ENCODE results near the gene CELF1. TPM values are rescaled to one million over a fixed set of nuclear protein-coding genes. Genes with fewer than 3 reads are reported as not detected.
"Not testable (repeated sequence)": the region's sequence is repeated elsewhere in the genome, so short reads cannot be mapped to it uniquely, and the experiment has no call there.

Gene CELF1
- polyA plus RNA-seq, 1 donor: 68.6 TPM

DNA sequence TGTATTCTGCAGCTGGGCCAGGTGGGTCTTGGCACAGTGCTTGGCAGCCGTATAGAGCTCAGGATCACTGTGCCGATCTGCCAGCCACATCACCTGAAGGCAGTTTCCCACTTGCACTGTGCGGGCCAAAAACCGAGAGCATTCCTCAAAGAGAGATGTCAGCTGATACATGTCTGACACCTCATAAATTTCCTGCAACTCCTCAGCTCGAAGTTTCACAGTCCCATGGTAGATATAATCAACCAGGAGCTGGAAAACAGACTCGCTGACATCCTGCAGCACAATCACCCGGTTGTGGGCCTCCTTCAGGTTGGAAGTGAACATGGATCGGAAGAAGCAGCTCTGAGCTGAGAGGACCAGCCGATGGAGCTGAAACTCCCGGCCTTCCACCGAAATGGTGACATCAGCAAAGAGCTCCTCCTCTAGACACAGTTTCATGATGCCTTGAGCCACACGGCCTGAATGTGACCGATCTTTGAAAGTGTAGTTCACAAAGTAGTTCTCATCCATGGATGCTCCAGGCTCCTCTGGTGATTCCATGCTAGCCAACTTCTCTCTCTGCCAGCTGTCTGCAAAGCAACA is 24.6 kb upstream of the CELF1 start:
- DNase-seq (ENCODE audit: low read depth): no peak

DNA sequence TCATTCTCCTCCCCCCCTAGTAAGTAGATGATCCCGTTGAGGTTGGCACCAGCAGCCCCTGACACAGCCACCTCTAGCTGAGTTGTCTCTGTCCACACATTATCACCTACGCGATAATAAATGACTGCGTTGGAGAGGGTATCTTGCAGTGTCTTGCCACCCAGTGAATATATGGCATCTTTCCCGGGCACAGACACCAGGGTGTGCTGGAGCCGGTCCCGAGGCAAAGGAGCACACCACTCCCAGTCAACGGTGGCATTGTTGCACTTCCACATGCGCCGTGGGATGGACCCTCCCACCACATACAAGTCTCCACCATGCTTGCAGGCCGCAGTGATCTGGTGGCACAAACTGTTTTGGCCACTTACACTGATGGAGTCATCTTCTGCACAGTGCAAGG is 20.4 kb upstream of the CELF1 start:
- DNase-seq (ENCODE audit: low read depth): no peak

DNA sequence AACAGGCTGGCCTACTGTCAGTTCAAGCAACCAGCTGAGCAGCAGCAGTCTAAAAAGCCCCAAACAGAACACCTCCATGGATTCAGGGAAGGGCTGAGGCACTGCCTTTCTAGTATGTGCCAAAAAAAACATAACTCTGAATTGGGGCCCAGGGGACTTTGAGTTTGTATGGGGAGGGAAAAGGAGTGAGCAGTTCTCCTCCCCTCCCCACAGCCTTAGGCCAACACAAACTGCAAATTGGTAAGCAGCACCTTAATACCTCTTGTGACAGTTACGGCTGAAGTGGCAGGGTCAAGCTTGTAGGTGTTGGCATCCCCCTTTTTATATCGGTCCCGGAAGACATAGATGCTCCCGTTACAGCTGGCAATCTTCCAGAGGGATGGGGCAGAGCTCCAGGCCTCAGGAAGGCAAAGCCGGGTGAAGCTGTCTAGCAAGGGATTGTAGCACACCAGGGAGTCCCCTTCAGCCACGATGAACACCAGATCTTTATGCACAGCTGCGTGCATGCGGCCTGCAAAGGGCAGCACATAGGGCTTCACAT is 19.9 kb upstream of the CELF1 start:
- no peak for DNase-seq (ENCODE audit: low read depth)

DNA sequence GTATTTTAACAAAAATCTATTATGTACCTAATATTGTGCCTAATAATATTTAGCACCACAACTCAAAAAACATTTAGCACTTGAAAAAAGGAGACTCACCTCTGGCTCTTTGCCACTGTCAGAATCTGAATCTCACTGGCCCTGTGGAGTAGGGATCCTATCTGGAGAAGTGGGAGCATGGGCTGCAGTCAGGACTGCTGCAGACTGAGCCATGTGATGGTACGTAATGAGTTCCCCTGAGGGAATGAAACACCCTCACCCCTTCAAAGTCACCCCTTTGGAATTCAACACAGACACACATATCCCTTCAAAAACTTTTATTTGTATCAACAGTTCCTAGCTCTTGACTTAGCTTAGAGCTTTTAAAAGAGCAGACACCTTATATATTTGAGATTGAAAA is 19.0 kb upstream of the CELF1 start:
- no peak for DNase-seq (ENCODE audit: low read depth)

DNA sequence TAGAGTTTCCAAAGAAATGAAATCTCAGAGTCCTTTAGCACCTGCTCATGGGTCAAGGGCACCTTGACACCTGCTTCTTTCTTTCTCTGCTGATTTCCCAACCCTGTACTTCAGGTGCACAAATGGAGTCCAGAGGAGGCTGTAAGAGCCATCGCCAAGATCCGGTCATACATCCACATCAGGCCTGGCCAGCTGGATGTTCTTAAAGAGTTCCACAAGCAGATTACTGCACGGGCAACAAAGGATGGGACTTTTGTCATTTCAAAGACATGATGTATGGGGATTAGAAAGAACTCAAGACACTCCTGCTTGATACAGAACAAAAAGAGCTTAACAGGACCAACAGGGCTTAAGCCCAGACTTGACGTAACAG is 18.4 kb upstream of the CELF1 start:
- no peak for DNase-seq (ENCODE audit: low read depth)

DNA sequence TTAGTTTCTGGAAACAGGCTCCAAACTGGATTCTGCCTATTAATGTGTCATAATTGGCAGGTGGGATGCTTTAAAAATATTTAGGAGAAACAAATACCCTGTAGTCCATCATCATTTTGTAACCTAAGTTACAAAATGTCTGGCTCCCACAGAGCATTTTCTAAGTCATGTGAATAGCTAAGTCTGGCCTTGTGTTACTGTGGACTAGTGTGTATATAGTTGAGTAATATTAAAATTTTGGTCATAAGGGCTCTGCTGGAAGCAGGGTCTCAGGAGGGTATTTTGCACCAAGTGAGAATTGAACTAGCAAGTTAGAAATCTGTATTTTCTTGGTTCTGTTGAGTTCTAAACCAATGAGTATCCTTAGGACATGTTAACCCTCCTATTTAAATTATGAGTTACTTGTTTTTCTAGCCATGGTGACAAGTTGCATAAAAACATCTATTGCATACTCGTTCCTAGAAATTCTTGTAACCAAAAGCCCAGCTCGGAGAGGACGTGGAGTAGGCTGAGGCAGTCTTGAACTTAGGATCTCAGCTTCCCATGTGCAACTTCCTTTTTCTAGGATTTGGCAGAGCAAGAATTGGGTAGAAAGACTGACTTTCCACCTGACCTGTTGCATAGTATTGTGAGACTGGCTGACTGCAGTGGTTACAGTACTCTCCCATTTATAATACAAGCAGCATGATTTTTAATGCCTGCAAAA is 17.9 kb upstream of the CELF1 start:
- no peak for DNase-seq (ENCODE audit: low read depth)

DNA sequence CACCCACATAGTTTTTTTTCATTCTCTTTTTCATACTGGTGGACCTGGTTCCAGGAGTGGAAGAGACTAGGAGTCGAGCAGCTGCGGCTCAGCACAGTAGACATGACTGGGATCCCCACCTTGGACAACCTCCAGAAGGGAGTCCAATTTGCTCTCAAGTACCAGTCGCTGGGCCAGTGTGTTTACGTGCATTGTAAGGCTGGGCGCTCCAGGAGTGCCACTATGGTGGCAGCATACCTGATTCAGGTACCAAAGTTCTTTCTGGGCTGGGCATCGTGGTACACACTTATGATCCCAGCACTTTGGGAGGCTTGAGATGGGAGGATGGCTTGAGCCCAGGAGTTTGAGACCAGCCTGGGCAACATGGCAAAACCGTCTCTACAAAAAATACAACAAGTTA is 16.7 kb upstream of the CELF1 start:
- no peak for DNase-seq (ENCODE audit: low read depth)

DNA sequence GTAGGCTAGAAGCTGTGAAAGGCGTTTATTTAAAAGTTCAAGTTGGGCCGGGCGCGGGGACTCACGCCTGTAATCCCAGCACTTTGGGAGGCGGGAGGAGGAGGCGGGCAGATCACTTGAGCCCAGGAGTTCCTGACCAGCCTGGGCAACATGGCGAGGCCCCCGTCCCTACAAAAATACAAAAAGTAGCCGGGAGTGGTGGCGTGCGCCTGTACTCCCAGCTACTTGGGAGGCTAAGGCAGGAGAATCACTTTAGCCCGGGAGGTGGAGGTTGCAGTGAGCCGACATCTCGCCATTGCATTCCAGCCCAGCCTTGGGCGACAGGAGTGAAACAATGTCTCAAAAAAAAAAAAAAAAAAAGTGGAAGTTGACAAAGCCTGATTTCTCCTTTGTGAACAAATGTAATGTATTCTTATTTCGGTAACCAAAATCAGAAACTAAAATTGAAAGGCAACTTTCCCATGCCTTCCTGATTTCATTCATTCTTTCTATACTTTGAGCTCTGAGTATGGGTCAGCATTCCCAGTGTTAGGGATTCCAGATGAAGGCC is 13.3 kb upstream of the CELF1 start:
- DNase-seq (ENCODE audit: low read depth): no peak

DNA sequence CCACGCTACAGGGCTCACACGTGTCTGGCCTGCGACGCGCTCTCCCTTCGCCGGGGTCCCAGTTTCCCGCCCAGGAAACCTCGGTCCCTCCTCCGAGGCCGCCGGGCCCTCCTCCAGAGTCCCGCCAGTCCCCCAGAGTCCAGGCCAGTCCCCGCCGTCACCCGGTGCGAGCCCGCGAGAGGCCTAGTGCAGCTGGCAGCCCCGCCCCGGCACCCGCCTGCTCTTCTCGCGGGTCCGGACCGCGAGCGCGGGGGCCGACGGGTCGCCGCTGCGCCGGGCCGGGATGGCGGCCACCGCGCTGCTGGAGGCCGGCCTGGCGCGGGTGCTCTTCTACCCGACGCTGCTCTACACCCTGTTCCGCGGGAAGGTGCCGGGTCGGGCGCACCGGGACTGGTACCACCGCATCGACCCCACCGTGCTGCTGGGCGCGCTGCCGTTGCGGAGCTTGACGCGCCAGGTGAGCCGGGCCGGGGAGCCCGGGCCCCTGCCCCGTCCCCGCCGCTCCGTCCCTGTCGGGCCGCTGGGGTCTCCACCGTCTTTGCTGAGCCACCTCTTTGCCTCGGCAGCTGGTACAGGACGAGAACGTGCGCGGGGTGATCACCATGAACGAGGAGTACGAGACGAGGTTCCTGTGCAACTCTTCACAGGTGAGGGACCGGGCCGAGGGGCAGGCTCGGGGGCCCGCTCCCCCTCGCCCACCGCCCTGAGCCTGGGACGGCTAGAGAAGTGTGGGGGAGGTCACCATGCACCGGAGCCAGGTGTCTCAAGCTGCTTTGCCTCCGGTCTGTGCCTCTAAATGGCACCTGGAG is 12.6 kb upstream of the CELF1 start, which contains the start of gene PTPMT1:
TSS of gene PTPMT1 (plus strand) at position 260 of the 809 bp plus-strand sequence. CDS start at position 284, 24 bp downstream.
- no peak for DNase-seq (ENCODE audit: low read depth)

DNA sequence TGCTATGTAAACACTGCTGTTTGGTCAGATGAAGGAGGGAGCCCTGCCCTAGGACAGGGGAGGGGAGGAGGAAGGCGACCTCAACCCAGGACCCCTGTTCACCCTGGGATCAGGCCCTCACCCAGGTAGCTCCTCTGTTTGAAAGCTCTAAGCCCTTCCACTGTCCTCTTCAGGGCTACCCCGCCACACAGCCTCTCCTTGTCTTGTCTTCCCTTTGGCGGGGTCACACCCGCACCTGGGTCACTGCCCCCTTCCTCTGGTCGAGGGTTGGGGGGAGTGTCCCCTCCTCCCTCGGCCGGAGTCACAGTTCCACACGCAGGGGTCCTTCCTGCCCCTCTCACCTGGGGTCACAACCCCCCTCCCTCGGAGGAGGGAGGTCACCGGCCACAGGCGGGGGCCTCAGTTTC is 12.0 kb upstream of the CELF1 start:
- no peak for DNase-seq (ENCODE audit: low read depth)

DNA sequence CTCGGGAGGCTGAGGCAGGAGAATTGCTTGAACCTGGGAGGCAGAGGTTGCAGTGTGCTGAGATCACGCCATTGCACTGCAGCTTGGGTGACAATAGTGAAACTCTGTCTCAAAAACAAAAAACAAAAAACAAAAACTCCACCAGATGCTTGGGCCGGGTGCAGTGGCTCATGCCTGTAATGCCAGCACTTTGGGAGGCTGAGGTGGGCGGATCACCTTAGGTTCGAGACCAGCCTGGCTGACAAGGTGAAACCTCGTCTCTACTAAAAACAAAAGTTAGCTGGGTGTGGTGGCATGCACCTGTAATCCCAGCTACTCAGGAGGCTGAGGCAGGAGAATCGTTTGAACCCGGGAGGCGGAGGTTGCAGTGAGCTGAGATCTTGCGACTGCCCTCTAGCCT is 11.4 kb upstream of the CELF1 start:
- not testable (repeated sequence) for DNase-seq (ENCODE audit: low read depth)

DNA sequence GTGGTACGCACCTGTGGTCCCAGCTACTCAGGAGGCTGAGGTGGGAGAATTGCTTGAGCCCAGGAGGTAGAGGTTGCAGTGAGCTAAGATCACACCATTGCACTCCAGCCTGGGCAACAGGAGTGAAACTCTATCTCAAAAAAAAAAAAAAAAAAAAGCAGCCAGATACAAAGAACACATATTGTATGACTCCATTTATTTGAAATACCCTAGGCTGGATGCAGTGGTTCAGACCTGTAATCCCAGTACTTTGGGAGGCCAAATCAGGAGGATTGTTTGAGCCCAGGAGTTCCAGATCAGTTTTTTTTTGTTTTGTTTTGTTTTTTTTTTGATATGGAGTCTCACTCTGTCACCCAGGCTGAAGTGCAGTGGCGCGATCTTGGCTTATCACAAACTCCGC is 9.5 kb upstream of the CELF1 start:
- DNase-seq (ENCODE audit: low read depth): not testable (repeated sequence)

DNA sequence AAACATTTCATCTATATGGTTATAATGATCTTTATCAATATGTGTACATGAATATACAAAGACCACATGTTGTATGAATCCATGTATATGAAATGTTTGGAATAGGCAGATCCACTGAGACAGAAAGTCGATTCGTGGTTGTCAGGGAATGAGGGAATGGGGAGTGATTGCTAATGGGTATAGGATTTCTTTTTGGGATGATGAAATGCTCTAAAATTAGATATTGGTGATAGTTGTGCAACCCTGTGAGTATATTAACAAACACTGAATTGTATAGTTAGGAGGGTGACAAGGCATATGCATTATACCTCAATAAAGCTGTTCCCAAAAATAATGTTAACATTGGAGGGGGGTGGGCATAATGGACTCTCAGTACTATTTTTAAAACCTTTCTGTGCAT is 7.5 kb upstream of the CELF1 start:
- DNase-seq (ENCODE audit: low read depth): no peak

DNA sequence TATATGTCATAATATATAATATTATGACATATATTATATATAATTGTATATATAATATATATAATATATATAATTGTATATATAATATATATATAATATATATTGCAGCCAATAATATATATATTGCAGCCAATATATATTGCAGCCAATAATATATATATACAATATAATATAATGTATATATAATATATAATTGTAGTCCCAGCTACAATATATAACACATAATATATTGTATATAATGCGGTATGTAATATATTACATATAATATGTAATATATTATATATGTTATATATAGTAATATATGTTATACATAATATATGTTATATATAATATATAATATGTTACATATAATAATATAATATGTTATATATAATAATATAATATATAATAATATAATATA is 5.8 kb upstream of the CELF1 start:
- no peak for DNase-seq (ENCODE audit: low read depth)

DNA sequence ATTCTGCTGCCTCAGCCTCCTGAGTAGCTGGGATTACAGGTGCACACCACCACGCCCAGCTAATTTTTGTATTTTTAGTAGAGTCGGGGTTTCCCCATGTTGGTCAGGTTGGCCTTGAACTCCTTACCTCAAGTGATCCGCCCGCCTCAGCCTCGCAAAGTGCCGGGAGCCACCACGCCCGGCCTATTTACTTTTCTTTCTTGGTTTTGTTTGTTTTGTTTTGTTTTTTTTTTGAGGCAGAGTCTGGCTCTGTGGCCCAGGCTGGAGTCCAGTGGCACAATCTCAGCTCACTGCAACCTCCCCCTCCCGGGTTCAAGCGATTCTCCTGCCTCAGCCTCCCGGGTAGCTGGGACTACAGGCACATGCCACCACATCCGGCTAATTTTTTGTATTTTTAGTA is 4.1 kb upstream of the CELF1 start:
- DNase-seq (ENCODE audit: low read depth): not testable (repeated sequence)

DNA sequence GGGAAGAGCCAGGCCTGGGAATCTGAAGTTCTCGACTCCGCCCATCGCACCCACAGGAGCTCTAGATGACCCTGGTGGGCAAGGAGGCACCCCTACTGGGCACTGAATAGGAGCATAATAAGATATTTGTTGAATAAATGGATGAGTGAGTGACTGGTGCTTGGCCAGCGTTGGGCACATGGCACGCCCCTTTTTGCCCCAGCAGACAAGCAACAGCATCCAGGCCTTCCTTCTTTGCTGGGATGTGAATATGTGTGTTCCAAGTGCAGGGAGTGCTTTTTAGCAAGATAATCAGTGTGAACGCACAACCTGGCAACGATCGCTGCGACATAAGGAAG is 443 bp upstream of the CELF1 start:
- no peak for DNase-seq (ENCODE audit: low read depth)

DNA sequence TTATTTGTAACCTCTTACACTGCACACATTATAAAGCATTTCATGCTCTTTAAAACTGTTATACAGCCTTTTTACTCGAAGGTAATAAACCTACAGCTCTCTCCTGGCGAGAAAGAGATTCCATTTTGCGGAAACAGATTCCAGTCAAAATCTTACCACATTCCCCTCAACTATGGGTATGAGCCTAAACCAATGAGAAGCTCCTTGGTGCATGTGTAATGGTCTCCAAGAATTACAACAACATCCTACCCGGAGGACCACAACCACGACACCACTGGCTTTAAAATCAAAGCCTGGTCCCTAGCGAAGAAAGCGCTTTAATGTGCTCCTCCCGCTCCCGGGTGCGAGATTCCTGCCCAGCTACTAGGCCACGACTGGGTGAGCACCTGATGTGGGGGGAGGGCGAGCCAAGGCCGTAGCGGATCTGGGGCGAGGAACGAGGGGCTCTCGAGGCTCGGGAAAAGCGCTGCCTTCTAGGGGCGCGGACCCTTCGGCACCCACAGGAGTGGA is 821 bp downstream of the CELF1 start:
- no peak for DNase-seq (ENCODE audit: low read depth)

DNA sequence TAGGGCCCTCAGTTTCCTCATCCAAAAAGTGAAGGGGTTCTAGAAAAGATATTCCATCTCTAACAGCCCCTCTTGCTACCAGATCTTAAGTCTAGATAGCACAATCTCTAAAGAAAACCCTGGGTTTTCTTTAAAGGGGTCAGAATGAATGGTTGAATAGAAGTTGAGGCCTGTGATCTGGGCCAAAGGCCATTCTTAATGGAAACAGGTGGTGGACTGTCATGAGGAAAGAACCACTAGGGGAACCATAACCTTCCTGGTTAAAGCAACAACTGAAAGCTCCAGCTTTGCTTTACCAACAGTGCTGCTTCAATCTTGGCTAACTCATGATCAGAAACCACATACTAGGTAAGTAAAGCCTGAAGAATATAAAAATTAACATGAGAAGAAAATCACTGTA is 1.8 kb downstream of the CELF1 start:
- DNase-seq (ENCODE audit: low read depth): no peak

DNA sequence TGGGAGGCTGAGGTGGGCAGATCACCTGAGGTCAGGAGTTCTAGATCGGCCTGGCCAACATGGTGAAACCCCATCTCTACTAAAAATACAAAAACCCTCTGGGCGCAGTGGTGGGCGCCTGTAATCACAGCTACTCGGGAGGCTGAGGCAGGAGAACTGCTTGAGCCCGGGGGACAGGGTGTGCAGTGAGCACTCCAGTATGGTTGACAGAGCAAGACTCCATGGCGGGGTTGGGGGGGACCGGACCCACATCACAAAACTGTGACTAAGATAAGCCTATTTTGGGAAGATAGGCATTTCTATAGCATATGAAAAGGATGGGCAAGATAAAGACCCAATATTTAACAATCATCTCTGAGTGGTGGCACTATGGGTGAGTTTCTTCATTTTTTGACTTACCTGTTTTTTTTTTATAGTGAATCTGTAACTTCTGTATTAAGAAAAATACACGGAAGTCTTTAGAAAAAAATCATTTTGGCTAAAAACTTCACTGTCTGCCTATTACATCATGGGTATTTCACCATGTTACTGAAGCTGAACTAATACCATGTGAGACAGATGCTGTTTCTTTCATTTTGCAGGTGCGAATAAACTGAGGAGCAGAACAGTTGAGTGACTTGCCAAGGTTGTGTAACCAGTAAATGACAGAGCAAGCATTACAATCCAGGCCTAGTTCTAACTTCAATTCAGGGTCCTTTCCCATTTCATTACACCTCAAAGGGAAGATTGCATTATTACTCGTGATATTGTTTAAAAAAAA is 2.5 kb downstream of the CELF1 start:
- no peak for DNase-seq (ENCODE audit: low read depth)

DNA sequence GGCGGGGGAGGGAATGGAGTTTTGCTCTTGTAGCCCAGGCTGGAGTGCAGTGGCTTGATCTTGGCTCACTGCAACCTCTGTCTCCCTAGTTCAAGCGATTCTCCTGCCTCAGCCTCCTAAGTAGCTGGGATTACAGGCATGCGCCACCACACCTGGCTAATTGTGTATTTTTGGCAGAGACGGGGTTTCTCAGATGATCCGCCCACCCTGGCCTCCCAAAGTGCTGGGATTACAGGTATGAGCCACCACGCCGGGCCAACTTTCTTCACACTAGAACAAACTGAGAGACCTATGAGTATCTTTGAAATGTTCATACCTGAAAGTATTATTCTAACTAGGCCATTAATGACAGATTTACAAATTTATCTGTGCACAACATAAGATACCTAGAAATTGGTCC is 6.7 kb downstream of the CELF1 start:
- not testable (repeated sequence) for DNase-seq (ENCODE audit: low read depth)

DNA sequence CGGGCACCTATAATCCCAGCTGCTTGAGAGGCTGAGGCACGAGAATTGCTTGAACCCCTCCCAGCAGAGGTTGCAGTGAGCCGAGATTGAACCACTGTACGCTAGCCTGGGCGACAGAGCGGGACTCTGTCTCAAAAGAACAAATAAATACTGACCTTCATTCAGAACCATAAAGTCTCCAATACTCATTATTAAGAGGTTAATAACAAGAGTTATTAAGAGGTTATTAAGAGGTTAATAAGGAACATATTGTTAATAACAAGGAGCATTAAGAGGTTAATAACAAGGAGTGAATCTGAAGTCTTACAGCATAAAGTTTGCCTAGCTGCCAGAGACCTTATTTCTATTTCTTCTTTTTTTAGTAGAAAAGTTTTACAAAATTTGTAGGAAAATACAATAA is 7.6 kb downstream of the CELF1 start:
- DNase-seq (ENCODE audit: low read depth): no peak

DNA sequence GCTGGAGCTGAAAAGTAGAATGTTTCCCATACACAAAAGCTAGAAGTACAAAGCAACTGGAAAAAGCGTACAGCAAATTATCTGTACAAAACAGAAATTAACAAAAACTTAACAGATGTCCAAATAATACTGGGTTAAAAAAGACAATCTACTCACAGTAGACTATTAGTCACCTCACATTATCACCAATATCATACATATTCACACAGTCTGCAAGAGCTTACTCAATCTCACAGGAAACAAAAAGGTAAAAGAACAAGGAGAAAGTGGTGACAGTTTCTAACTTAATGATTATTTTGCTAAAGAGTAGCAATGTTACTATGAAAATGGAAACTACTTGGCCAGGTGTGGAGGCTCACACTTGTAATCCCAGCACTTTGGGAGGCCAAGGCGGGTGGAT is 11.9 kb downstream of the CELF1 start:
- no peak for DNase-seq (ENCODE audit: low read depth)

Data from forelimb muscle (tissue), 1 donor.